ENCODE measurements around the gene CREG1.
"Not testable (repeated sequence)": the region's sequence is repeated elsewhere in the genome, so short reads cannot be mapped to it uniquely, and the experiment has no call there.

Gene CREG1

GRCh38 chr1:167563579-167564246, 10.2 kb upstream of the CREG1 start:
- DNase-seq (ENCODE audit: low read depth), result peak; percentile 3

- DNase-seq (ENCODE audit: low read depth), result peak; percentile 19
These were observed 9.1 kb upstream of the CREG1 start for GRCh38 chr1:167562702-167563101.

- DNase-seq (ENCODE audit: low read depth), result peak; percentile 3
These were observed 8.2 kb upstream of the CREG1 start for GRCh38 chr1:167561753-167562152.

GRCh38 chr1:167555971-167556714, 2.6 kb upstream of the CREG1 start:
- peak; percentile 69 for DNase-seq (ENCODE audit: low read depth)

- not testable (repeated sequence) for DNase-seq (ENCODE audit: low read depth)
These were observed 1.5 kb upstream of the CREG1 start for GRCh38 chr1:167555072-167555471.

- DNase-seq (ENCODE audit: low read depth), result no peak
These were observed 642 bp upstream of the CREG1 start for GRCh38 chr1:167554028-167554779.

GRCh38 chr1:167551362-167551761, 2.2 kb downstream of the CREG1 start:
- DNase-seq (ENCODE audit: low read depth), result no peak

GRCh38 chr1:167548059-167548932, 5.3 kb downstream of the CREG1 start:
- no peak for DNase-seq (ENCODE audit: low read depth)

GRCh38 chr1:167546935-167547334, 6.6 kb downstream of the CREG1 start:
- no peak for DNase-seq (ENCODE audit: low read depth)

- DNase-seq (ENCODE audit: low read depth), result no peak
These were observed 8.2 kb downstream of the CREG1 start for GRCh38 chr1:167545349-167545748.

- no peak for DNase-seq (ENCODE audit: low read depth)
These were observed 9.0 kb downstream of the CREG1 start for GRCh38 chr1:167544447-167545093.

GRCh38 chr1:167543199-167543990, 10.2 kb downstream of the CREG1 start:
- no peak for DNase-seq (ENCODE audit: low read depth)

- DNase-seq (ENCODE audit: low read depth), result no peak
These were observed 11.2 kb downstream of the CREG1 start for GRCh38 chr1:167542109-167543032.

- DNase-seq (ENCODE audit: low read depth), result no peak
These were observed 12.0 kb downstream of the CREG1 start for GRCh38 chr1:167541610-167542009.

- no peak for DNase-seq (ENCODE audit: low read depth)
These were observed 12.6 kb downstream of the CREG1 start for GRCh38 chr1:167541003-167541402.

- peak; percentile 27 for DNase-seq (ENCODE audit: low read depth)
These were observed 14.9 kb downstream of the CREG1 start for GRCh38 chr1:167538657-167539056.

GRCh38 chr1:167533851-167534300, 19.7 kb downstream of the CREG1 start:
- DNase-seq (ENCODE audit: low read depth), result peak; percentile 62

GRCh38 chr1:167532964-167533824, 20.4 kb downstream of the CREG1 start:
- no peak for DNase-seq (ENCODE audit: low read depth)
